ENCODE measurements around the gene CERS3.

CERS3 gene

DNA sequence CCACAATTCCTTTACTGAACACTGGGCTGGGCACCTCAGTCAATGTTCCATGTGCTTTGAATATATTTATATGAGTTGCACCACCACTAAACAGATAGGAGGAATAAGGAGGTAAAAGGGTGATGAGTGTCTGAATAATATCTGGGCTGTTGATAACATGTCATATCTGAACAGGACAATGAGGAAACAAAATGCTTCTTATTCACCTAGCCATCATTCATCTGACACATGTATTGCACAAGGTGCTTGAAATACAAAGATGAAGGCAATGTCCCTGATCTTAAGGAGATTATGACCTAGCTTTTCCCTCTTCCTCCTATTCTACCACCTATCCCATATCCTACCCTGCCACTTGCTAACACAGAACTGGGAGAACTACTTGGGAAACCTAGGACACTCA is 8.0 kb upstream of the CERS3 start:
- no peak for DNase-seq
- H3K27me3 ChIP-seq, result no peaks in the 10 kb centered on the region
- H3K36me3 ChIP-seq, result no peaks in the 10 kb centered on the region
- TF ChIP-seq, protein P1, sequence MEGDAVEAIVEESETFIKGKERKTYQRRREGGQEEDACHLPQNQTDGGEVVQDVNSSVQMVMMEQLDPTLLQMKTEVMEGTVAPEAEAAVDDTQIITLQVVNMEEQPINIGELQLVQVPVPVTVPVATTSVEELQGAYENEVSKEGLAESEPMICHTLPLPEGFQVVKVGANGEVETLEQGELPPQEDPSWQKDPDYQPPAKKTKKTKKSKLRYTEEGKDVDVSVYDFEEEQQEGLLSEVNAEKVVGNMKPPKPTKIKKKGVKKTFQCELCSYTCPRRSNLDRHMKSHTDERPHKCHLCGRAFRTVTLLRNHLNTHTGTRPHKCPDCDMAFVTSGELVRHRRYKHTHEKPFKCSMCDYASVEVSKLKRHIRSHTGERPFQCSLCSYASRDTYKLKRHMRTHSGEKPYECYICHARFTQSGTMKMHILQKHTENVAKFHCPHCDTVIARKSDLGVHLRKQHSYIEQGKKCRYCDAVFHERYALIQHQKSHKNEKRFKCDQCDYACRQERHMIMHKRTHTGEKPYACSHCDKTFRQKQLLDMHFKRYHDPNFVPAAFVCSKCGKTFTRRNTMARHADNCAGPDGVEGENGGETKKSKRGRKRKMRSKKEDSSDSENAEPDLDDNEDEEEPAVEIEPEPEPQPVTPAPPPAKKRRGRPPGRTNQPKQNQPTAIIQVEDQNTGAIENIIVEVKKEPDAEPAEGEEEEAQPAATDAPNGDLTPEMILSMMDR (IDR thresholded peaks at IDR 0.05; ENCODE audit: low read depth, low read length), result no peak
- 0 out of 2 replicates have a peak, but pooled peaks cover 5% of the 10 kb centered on the region for H3K4me1 ChIP-seq
- H3K9me3 ChIP-seq, result no peaks in the 10 kb centered on the region
- no peak overlapping the region for H3K4me3 ChIP-seq (ENCODE audit: low read depth, low read length)

DNA sequence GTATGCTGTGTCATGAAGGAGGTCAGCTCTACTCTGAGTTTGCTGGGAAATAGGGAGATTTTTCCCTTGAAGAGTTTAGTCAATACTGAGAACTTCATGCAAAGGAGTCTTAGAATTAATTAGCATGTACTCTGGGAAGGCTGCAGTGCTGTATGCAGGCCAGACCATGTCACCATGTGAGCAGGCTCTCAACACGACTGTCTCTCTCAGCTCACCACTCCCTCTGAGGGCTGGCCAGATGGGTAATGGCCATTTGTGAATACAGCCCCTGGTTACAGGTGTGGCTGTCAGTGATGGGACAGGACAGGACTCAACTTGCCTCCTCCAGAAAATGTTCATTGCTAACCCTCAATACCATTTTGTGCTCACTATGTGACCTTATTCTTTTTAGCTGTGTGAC is 5.1 kb upstream of the CERS3 start:
- no peaks in the 10 kb centered on the region for H3K4me1 ChIP-seq
- no peak for DNase-seq
- no peaks in the 10 kb centered on the region for H3K36me3 ChIP-seq
- TF ChIP-seq, protein P1 (IDR thresholded peaks at IDR 0.05; ENCODE audit: low read depth, low read length), result no peak
- no peak overlapping the region for H3K4me3 ChIP-seq (ENCODE audit: low read depth, low read length)
- no peaks in the 10 kb centered on the region for H3K9me3 ChIP-seq
- no peaks in the 10 kb centered on the region for H3K27me3 ChIP-seq

DNA sequence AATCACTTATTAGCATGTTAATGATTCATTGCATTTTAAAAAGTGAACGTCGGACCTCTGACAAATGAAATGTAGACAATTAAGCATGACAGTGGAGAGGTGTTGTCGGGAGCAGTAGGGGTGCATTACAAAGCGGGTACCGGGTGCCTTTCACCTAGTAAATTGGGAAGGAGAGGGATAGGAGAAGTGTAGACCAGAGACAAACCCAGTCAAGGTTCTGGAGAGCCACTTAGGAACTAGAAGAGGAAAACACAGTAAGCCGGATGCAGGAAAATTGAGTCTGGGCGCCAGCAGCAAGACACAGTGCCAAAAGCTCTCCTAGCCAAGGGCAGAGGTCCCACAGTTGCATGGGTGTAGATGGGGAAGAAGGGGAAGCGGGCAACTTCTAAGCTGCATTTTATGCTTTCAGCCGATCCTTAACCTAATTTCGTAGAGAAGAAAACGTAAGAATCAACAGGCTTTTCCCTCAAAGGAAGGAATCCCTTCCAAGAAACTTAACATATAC is 3.1 kb upstream of the CERS3 start:
- H3K4me1 ChIP-seq, result no peaks in the 10 kb centered on the region
- no peaks in the 10 kb centered on the region for H3K27me3 ChIP-seq
- H3K4me3 ChIP-seq (ENCODE audit: low read depth, low read length), result no peak overlapping the region
- TF ChIP-seq, protein P1 (IDR thresholded peaks at IDR 0.05; ENCODE audit: low read depth, low read length), result no peak
- H3K9me3 ChIP-seq, result no peaks in the 10 kb centered on the region
- H3K36me3 ChIP-seq, result no peaks in the 10 kb centered on the region
- DNase-seq, result no peak

DNA sequence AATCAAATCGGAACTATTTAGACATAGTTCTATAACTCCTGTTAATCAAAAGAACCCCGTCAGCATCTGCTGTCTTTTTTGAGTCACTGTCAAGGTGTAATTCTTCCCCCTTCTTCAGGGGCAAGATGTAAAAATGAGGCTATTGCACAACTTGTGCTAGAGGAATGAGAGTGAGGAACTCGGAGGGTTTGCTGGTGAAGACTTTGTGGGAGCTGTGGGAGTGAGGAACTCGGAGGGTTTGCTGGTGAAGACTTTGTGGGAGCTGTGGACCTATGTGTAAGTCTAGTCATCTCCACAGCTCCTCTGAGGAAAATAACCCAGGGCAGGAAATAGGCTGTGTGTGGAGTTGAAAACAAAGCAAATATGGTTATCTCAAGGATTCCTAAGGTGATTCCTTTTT is 2.5 kb upstream of the CERS3 start:
- no peak for DNase-seq
- H3K36me3 ChIP-seq, result no peaks in the 10 kb centered on the region
- no peaks in the 10 kb centered on the region for H3K27me3 ChIP-seq
- H3K9me3 ChIP-seq, result no peaks in the 10 kb centered on the region
- no peak overlapping the region for H3K4me3 ChIP-seq (ENCODE audit: low read depth, low read length)
- TF ChIP-seq, protein P1 (IDR thresholded peaks at IDR 0.05; ENCODE audit: low read depth, low read length), result no peak
- no peaks in the 10 kb centered on the region for H3K4me1 ChIP-seq

DNA sequence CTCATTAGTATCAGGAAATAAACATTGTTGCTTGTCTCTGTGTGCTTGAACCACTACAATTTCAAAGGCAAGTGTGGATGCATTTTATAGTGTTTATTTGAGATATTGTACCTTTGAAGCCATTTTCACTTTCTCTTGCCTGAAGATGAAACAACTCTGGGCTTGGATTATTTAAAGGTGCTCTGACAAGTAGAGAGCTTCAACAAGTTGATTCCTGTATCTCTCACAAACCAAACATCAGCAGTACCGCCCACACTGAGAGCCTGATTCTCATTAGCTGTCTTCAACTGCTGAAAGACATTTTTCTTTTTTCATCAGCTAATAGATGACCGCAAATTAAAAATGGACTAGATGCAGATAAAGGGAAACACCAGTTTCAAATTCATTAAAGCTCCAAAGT is 806 bp upstream of the CERS3 start:
- TF ChIP-seq, protein P1 (IDR thresholded peaks at IDR 0.05; ENCODE audit: low read depth, low read length), result no peak
- no peaks in the 10 kb centered on the region for H3K4me1 ChIP-seq
- H3K36me3 ChIP-seq, result no peaks in the 10 kb centered on the region
- no peaks in the 10 kb centered on the region for H3K27me3 ChIP-seq
- no peak for DNase-seq
- H3K9me3 ChIP-seq, result no peaks in the 10 kb centered on the region
- no peak overlapping the region for H3K4me3 ChIP-seq (ENCODE audit: low read depth, low read length)

DNA sequence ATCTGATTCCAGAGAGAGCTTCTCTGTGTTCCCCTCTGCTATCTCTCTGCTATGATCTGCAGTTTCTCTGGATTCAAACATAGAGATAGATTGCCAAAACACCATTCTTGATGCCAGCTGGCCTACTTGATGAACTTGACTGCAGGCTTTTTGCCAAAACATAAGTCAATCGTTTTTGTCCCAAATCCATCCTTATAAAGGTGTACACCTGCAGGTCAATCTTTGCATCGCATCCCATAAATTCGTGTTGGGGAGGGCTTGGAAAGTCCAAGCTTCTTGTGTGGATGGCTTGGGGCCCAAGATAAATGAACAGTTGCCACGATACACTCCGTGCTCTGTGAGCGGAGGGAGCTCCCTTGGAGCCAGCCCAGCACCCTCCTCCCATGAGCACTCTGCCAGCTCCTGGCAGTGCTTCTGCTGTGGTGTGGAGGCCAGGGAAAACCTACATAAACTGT is 2.7 kb downstream of the CERS3 start:
- DNase-seq, result no peak
- Histone ChIP-seq H3K36me3 (no peaks in the 10 kb centered on the region), H3K4me1 (no peaks in the 10 kb centered on the region), H3K4me3 (ENCODE audit: low read depth, low read length) (no peak overlapping the region), H3K9me3 (no peaks in the 10 kb centered on the region), H3K27me3 (no peaks in the 10 kb centered on the region)
- TF ChIP-seq, protein P1 (IDR thresholded peaks at IDR 0.05; ENCODE audit: low read depth, low read length), result no peak

All from BE2C (cell line).